ENCODE measurements around the gene FA2H. TPM values are rescaled to one million over a fixed set of nuclear protein-coding genes. Genes with fewer than 3 reads are reported as not detected.
"Not testable (repeated sequence)": the region's sequence is repeated elsewhere in the genome, so short reads cannot be mapped to it uniquely, and the experiment has no call there.

The FA2H gene
- total RNA-seq, 1 donor: 0.42 TPM

- H3K27me3 ChIP-seq (ENCODE audit: insufficient read depth, low read length): no peaks in the 10 kb centered on the region
- H3K4me3 ChIP-seq (ENCODE audit: low read length): no peak overlapping the region
- no peaks in the 10 kb centered on the region for H3K9me3 ChIP-seq (ENCODE audit: low read depth, low read length)
- no peaks in the 10 kb centered on the region for H3K4me1 ChIP-seq (ENCODE audit: insufficient read depth, low read length)
Observed at GRCh38 chr16:74785031-74785430, 10.4 kb upstream of the FA2H start.

- no peak overlapping the region for H3K4me3 ChIP-seq (ENCODE audit: low read length)
- no peaks in the 10 kb centered on the region for H3K9me3 ChIP-seq (ENCODE audit: low read depth, low read length)
- H3K27me3 ChIP-seq (ENCODE audit: insufficient read depth, low read length): peaks cover 17% of the 10 kb centered on the region
- peaks cover 10% of the 10 kb centered on the region for H3K4me1 ChIP-seq (ENCODE audit: insufficient read depth, low read length)
Observed at GRCh38 chr16:74778646-74779045, 4.0 kb upstream of the FA2H start.

- Histone ChIP-seq H3K9me3 (ENCODE audit: low read depth, low read length) (no peaks in the 10 kb centered on the region), H3K27me3 (ENCODE audit: insufficient read depth, low read length) (peaks cover 33% of the 10 kb centered on the region), H3K4me3 (ENCODE audit: low read length) (no peak overlapping the region), H3K4me1 (ENCODE audit: insufficient read depth, low read length) (peaks cover 10% of the 10 kb centered on the region)
Observed at GRCh38 chr16:74776926-74777325, 2.3 kb upstream of the FA2H start.

- Histone ChIP-seq H3K4me3 (ENCODE audit: low read length) (no peak overlapping the region), H3K27me3 (ENCODE audit: insufficient read depth, low read length) (peaks cover 33% of the 10 kb centered on the region), H3K9me3 (ENCODE audit: low read depth, low read length) (no peaks in the 10 kb centered on the region), H3K4me1 (ENCODE audit: insufficient read depth, low read length) (peaks cover 10% of the 10 kb centered on the region)
Observed at GRCh38 chr16:74775255-74775654, 635 bp upstream of the FA2H start.

GRCh38 chr16:74773446-74774222, 986 bp downstream of the FA2H start:
- H3K9me3 ChIP-seq (ENCODE audit: low read depth, low read length): no peaks in the 10 kb centered on the region
- H3K4me1 ChIP-seq (ENCODE audit: insufficient read depth, low read length): peaks cover 10% of the 10 kb centered on the region
- H3K4me3 ChIP-seq (ENCODE audit: low read length): no peak overlapping the region
- H3K27me3 ChIP-seq (ENCODE audit: insufficient read depth, low read length): peaks cover 33% of the 10 kb centered on the region

GRCh38 chr16:74771656-74772315, 2.8 kb downstream of the FA2H start:
- H3K4me3 ChIP-seq (ENCODE audit: low read length): no peak overlapping the region
- peaks cover 33% of the 10 kb centered on the region for H3K27me3 ChIP-seq (ENCODE audit: insufficient read depth, low read length)
- H3K9me3 ChIP-seq (ENCODE audit: low read depth, low read length): no peaks in the 10 kb centered on the region
- peaks cover 10% of the 10 kb centered on the region for H3K4me1 ChIP-seq (ENCODE audit: insufficient read depth, low read length)

GRCh38 chr16:74770831-74771526, 3.6 kb downstream of the FA2H start:
- H3K9me3 ChIP-seq (ENCODE audit: low read depth, low read length): no peaks in the 10 kb centered on the region
- peaks cover 33% of the 10 kb centered on the region for H3K27me3 ChIP-seq (ENCODE audit: insufficient read depth, low read length)
- H3K4me1 ChIP-seq (ENCODE audit: insufficient read depth, low read length): peaks cover 10% of the 10 kb centered on the region
- H3K4me3 ChIP-seq (ENCODE audit: low read length): no peak overlapping the region

GRCh38 chr16:74769586-74770190, 4.9 kb downstream of the FA2H start:
- no peaks in the 10 kb centered on the region for H3K9me3 ChIP-seq (ENCODE audit: low read depth, low read length)
- H3K4me1 ChIP-seq (ENCODE audit: insufficient read depth, low read length): peaks cover 4% of the 10 kb centered on the region
- no peak overlapping the region for H3K4me3 ChIP-seq (ENCODE audit: low read length)
- peaks cover 23% of the 10 kb centered on the region for H3K27me3 ChIP-seq (ENCODE audit: insufficient read depth, low read length)

GRCh38 chr16:74768239-74768638, 6.4 kb downstream of the FA2H start:
- Histone ChIP-seq H3K4me3 (ENCODE audit: low read length) (no peak overlapping the region), H3K27me3 (ENCODE audit: insufficient read depth, low read length) (peaks cover 12% of the 10 kb centered on the region), H3K9me3 (ENCODE audit: low read depth, low read length) (no peaks in the 10 kb centered on the region), H3K4me1 (ENCODE audit: insufficient read depth, low read length) (no peaks in the 10 kb centered on the region)

GRCh38 chr16:74767749-74768148, 6.9 kb downstream of the FA2H start:
- H3K27me3 ChIP-seq (ENCODE audit: insufficient read depth, low read length): peaks cover 7% of the 10 kb centered on the region
- H3K4me1 ChIP-seq (ENCODE audit: insufficient read depth, low read length): no peaks in the 10 kb centered on the region
- no peaks in the 10 kb centered on the region for H3K9me3 ChIP-seq (ENCODE audit: low read depth, low read length)
- H3K4me3 ChIP-seq (ENCODE audit: low read length): no peak overlapping the region

- Histone ChIP-seq H3K4me1 (ENCODE audit: insufficient read depth, low read length) (no peaks in the 10 kb centered on the region), H3K4me3 (ENCODE audit: low read length) (no peak overlapping the region), H3K9me3 (ENCODE audit: low read depth, low read length) (no peaks in the 10 kb centered on the region), H3K27me3 (ENCODE audit: insufficient read depth, low read length) (no peaks in the 10 kb centered on the region)
Observed at GRCh38 chr16:74766729-74767128, 7.9 kb downstream of the FA2H start.

- H3K4me3 ChIP-seq (ENCODE audit: low read length); H3K27me3 ChIP-seq (ENCODE audit: insufficient read depth, low read length); H3K4me1 ChIP-seq (ENCODE audit: insufficient read depth, low read length); H3K9me3 ChIP-seq (ENCODE audit: low read depth, low read length): not testable (repeated sequence)
Observed at GRCh38 chr16:74764184-74764583, 10.4 kb downstream of the FA2H start.

GRCh38 chr16:74761665-74762064, 13.0 kb downstream of the FA2H start:
- Histone ChIP-seq H3K9me3 (ENCODE audit: low read depth, low read length) (no peaks in the 10 kb centered on the region), H3K4me3 (ENCODE audit: low read length) (no peak overlapping the region), H3K27me3 (ENCODE audit: insufficient read depth, low read length) (no peaks in the 10 kb centered on the region), H3K4me1 (ENCODE audit: insufficient read depth, low read length) (no peaks in the 10 kb centered on the region)

- Histone ChIP-seq H3K4me1 (ENCODE audit: insufficient read depth, low read length) (no peaks in the 10 kb centered on the region), H3K4me3 (ENCODE audit: low read length) (no peak overlapping the region), H3K27me3 (ENCODE audit: insufficient read depth, low read length) (no peaks in the 10 kb centered on the region), H3K9me3 (ENCODE audit: low read depth, low read length) (no peaks in the 10 kb centered on the region)
Observed at GRCh38 chr16:74760007-74760767, 14.4 kb downstream of the FA2H start.
